ENCODE measurements around the gene HOXD9.

- TF ChIP-seq ZNF274 (IDR thresholded peaks at IDR 0.05; ENCODE audit: low read depth, low read length) (no peak), YY1 (IDR thresholded peaks at IDR 0.05; ENCODE audit: insufficient read depth, insufficient read length) (no peak)
These were observed 41.7 kb downstream of the HOXD9 start for GRCh38 chr2:176164201-176164600.
